ENCODE data around the gene SV2A. TPM values are rescaled to one million over a fixed set of nuclear protein-coding genes. Genes with fewer than 3 reads are reported as not detected.
"Not testable (repeated sequence)": the region's sequence is repeated elsewhere in the genome, so short reads cannot be mapped to it uniquely, and the experiment has no call there.

The SV2A gene
- total RNA-seq, 1 experiment from 2014 or later, result 33.1 TPM

DNA sequence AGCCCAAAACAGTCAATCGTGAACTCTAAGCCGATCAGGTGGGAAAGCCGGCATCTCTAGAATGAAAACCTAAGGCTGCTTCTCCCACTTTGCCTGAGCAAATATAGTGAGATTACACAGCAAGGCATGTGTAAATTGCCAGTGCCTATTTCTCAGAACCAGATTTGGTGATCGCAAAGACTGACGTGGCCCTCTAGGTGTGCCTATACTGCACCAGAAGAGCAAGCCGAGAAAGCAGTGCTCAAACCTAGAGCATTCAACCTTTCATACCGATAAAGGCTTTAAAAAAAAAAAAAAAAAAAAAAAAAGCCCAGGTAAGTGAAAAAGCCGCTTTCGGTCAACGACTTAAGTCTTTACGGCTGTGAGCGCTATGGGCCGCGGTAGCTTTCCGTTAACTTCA lies 57.4 kb downstream of the SV2A start:
- H3K27ac ChIP-seq (ENCODE audit: low read depth, low read length, poor library complexity, severe bottlenecking); H3K27me3 ChIP-seq (replicated peaks; ENCODE audit: insufficient read depth, low read depth, low read length, poor library complexity); H3K36me3 ChIP-seq (ENCODE audit: insufficient read depth, low read length, poor library complexity, severe bottlenecking); POLR2A ChIA-PET (ENCODE audit: low non-redundant PET); intact Hi-C loops (cut with micrococcal nuclease; ENCODE audit: unreplicated experiment); BruUV-seq (replicated peaks); H3K4me1 ChIP-seq (ENCODE audit: insufficient read depth, low read length, poor library complexity, severe bottlenecking); H3K9me3 ChIP-seq (ENCODE audit: low read depth, low read length, poor library complexity, severe bottlenecking); DNase-seq (ENCODE audit: low spot score); CTCF ChIA-PET; H3K4me3 ChIP-seq (ENCODE audit: low read depth, low read length, poor library complexity, severe bottlenecking): not testable (repeated sequence)

Other genes with a start within 250 kb of the SV2A start
- not detected in 2 replicates for gene FCGR1A, start 135.2 kb downstream of the SV2A start, total RNA-seq (2021)
- 15.7 and 18.8 TPM in 2 replicates for gene BOLA1, start 18.3 kb downstream of the SV2A start, total RNA-seq (2021)
- 124 and 137 TPM in 2 replicates for gene SF3B4, start 10.0 kb upstream of the SV2A start, total RNA-seq (2021)
- gene MTMR11, start 19.0 kb upstream of the SV2A start, total RNA-seq (2021), result 5.6 and 6.5 TPM in 2 replicates
- 19.0 and 20.9 TPM in 2 replicates for gene OTUD7B, start 92.9 kb upstream of the SV2A start, total RNA-seq (2021)
- gene VPS45, start 149.9 kb upstream of the SV2A start, total RNA-seq (2021), result 50.3 and 51.3 TPM in 2 replicates
- 67.2 and 73.1 TPM in 2 replicates for gene PLEKHO1, start 232.1 kb upstream of the SV2A start, total RNA-seq (2021)